ENCODE results near the gene PARD3B. TPM values are rescaled to one million over a fixed set of nuclear protein-coding genes. Genes with fewer than 3 reads are reported as not detected.
A peak's percentile ranks its signal among the peaks of the same experiment; 100 is the strongest.

The PARD3B gene
- total RNA-seq, 1 donor: 53.1 TPM

DNA sequence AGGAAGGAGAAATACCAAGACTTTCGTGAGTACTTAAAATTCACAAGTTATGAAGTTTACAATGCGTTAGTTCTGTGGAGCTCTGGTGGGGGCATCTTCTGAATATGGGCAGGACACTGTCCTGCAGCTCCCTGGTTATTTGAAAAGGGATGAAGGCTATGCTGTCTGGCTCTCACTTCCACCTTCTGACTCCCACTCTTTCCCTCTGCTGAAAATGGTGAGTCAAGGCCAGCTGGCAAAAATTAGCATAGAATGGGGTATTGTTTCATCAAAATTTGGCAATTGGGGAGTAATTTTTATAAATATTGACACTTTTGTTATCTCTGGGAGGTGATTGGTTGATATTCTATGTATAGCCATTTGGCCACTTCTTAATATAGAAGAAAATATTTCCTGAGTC, 177.4 kb downstream of the PARD3B start:
- no peak overlapping the region for H3K4me3 ChIP-seq (ENCODE audit: low read depth, low read length)
- TF ChIP-seq, protein P1, sequence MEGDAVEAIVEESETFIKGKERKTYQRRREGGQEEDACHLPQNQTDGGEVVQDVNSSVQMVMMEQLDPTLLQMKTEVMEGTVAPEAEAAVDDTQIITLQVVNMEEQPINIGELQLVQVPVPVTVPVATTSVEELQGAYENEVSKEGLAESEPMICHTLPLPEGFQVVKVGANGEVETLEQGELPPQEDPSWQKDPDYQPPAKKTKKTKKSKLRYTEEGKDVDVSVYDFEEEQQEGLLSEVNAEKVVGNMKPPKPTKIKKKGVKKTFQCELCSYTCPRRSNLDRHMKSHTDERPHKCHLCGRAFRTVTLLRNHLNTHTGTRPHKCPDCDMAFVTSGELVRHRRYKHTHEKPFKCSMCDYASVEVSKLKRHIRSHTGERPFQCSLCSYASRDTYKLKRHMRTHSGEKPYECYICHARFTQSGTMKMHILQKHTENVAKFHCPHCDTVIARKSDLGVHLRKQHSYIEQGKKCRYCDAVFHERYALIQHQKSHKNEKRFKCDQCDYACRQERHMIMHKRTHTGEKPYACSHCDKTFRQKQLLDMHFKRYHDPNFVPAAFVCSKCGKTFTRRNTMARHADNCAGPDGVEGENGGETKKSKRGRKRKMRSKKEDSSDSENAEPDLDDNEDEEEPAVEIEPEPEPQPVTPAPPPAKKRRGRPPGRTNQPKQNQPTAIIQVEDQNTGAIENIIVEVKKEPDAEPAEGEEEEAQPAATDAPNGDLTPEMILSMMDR (IDR thresholded peaks at IDR 0.05; ENCODE audit: insufficient read depth, low read depth, low read length): no peak
- DNase-seq (ENCODE audit: low read depth): no peak

- H3K4me3 ChIP-seq (ENCODE audit: low read depth, low read length): no peak overlapping the region
- DNase-seq (ENCODE audit: low read depth): no peak
- TF ChIP-seq, protein P1 (IDR thresholded peaks at IDR 0.05; ENCODE audit: insufficient read depth, low read depth, low read length): no peak
These were observed 180.6 kb downstream of the PARD3B start for GRCh38 chr2:204725693-204726360.

GRCh38 chr2:204726831-204727230, 181.6 kb downstream of the PARD3B start:
- TF ChIP-seq, protein P1 (IDR thresholded peaks at IDR 0.05; ENCODE audit: insufficient read depth, low read depth, low read length): no peak
- DNase-seq (ENCODE audit: low read depth): no peak
- H3K4me3 ChIP-seq (ENCODE audit: low read depth, low read length): no peak overlapping the region

- TF ChIP-seq, protein P1 (IDR thresholded peaks at IDR 0.05; ENCODE audit: insufficient read depth, low read depth, low read length): no peak
- DNase-seq (ENCODE audit: low read depth): no peak
- no peak overlapping the region for H3K4me3 ChIP-seq (ENCODE audit: low read depth, low read length)
These were observed 182.1 kb downstream of the PARD3B start for GRCh38 chr2:204727368-204727767.

DNA sequence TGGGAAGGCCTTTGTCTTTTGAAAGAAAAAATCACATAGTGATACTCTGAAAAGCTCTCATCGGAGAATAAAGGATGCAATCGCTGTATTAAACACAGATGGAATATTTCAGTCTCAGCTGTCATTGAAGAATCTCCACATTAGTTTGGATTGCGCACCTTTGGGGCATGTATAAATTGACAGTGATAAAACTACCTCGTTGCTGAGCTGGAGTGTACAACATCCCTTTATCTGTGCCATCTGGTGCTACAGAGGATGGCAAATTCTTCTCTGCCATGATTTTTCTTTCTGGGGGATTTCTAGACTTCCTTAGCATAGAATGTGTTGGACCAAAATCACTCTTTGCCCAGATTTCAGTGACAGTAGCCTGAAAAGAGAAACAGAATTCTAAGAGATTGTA, 185.3 kb downstream of the PARD3B start:
- TF ChIP-seq, protein P1 (IDR thresholded peaks at IDR 0.05; ENCODE audit: insufficient read depth, low read depth, low read length): no peak
- no peak overlapping the region for H3K4me3 ChIP-seq (ENCODE audit: low read depth, low read length)
- DNase-seq (ENCODE audit: low read depth): no peak

DNA sequence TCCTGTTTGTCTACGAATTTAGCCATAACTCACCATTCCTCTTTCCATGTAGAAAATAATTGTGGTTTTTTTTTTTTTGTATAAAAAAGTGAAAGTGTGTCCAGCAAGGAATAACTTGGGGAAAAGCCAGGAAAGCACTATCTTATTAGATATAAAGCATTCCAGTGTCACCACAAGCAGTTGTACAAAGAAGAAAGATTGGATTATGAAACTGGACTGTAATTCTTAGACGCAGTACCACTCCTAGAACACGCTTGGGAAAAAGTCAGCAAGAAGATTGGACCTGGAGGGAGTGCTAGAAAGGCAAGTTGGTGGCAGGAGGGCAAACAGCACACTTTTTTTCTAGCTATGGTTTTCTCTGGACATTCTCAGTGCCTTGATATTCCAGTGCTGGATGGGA, 186.7 kb downstream of the PARD3B start:
- no peak overlapping the region for H3K4me3 ChIP-seq (ENCODE audit: low read depth, low read length)
- DNase-seq (ENCODE audit: low read depth): peak; percentile 72
- TF ChIP-seq, protein P1 (IDR thresholded peaks at IDR 0.05; ENCODE audit: insufficient read depth, low read depth, low read length): no peak

DNA sequence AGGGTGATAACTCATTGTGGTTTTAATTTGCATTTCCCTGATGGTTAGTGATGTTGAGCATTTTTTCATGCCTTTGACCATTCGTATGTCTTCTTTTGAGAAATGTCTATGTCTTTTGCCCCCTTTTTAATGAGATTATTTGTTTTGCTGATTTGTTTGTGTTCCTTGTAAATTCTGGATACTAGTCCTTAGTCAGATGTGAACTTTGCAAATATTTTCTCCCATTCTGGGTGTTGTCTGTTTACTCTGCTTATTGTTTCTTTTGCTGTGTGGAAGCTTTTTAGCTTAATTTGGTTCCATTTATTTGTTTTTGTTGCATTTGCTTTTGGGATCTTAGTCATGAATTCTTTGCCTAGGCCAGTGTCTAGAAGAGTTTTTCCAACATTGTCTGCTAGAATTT, 192.0 kb downstream of the PARD3B start:
- no peak for DNase-seq (ENCODE audit: low read depth)
- H3K4me3 ChIP-seq (ENCODE audit: low read depth, low read length): no peak overlapping the region
- TF ChIP-seq, protein P1 (IDR thresholded peaks at IDR 0.05; ENCODE audit: insufficient read depth, low read depth, low read length): no peak
